Activated naive CD8-positive, alpha-beta T cell treated with anti-CD3 and anti-CD28 coated beads for 36 hours (primary cell): ENCODE measurements around the gene TAF7L. TPM values are rescaled to one million over a fixed set of nuclear protein-coding genes. Genes with fewer than 3 reads are reported as not detected.

Experiments
- DNase-seq: peaks from one replicate; pipeline ENCODE4 v3.0.0; 2021
- H3K27ac Mint-ChIP-seq: one replicate; pipeline ENCODE4 v1.8.0; 2022; ENCODE audit warnings: mild to moderate bottlenecking, moderate library complexity, mixed read lengths
- H3K27me3 Mint-ChIP-seq: one replicate; pipeline ENCODE4 v1.8.0; 2022; ENCODE audit warnings: mild to moderate bottlenecking, mixed read lengths
- H3K36me3 Mint-ChIP-seq: one replicate; pipeline ENCODE4 v1.8.0; 2021; ENCODE audit warnings: mild to moderate bottlenecking, mixed read lengths
- H3K4me1 Mint-ChIP-seq: one replicate; pipeline ENCODE4 v1.8.0; 2021; ENCODE audit warnings: mixed read lengths
- H3K4me3 Mint-ChIP-seq: one replicate; pipeline ENCODE4 v1.8.0; 2022; ENCODE audit warnings: mild to moderate bottlenecking, moderate library complexity, mixed read lengths
- H3K9me3 Mint-ChIP-seq: one replicate; pipeline ENCODE4 v1.8.0; 2022; ENCODE audit warnings: mixed read lengths
- total RNA-seq, 2 experiments: library from RNA; stranded (reverse); gene quantifications; one replicate each; pipeline ENCODE4 v1.2.3, GENCODE V29; 2021

The TAF7L gene
- total RNA-seq, 2 experiments from 2014 or later = not detected

DNA sequence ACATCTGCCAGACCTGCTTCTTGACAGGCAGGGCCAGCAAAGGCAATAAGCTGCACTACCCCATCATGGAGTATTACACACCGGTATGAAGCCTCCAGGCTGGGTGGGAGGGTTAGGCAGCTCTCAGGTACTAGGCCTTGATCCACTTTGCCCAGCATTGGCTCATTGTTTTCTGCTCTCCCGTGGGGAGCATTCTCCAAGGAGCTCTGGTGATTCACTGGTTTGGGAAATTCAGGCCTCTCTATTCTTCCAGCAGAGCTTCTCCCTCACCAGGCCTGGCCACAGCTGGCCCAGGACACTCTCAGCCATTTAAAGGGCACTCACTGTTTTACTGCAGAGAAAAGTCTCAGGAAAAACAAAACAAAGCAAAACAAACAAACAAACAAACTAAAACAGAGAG, 38.5 kb downstream of the TAF7L start:
- no peak overlapping the region for H3K27ac Mint-ChIP-seq
- H3K36me3 Mint-ChIP-seq = no peaks in the 10 kb centered on the region
- H3K4me1 Mint-ChIP-seq = peaks cover 2% of the 10 kb centered on the region
- H3K27me3 Mint-ChIP-seq = no peaks in the 10 kb centered on the region
- DNase-seq = no peak
- no peaks in the 10 kb centered on the region for H3K9me3 Mint-ChIP-seq
- no peak overlapping the region for H3K4me3 Mint-ChIP-seq

- H3K36me3 Mint-ChIP-seq = no peaks in the 10 kb centered on the region
- no peak overlapping the region for H3K4me3 Mint-ChIP-seq
- no peak overlapping the region for H3K27ac Mint-ChIP-seq
- H3K9me3 Mint-ChIP-seq = no peaks in the 10 kb centered on the region
- H3K4me1 Mint-ChIP-seq = no peaks in the 10 kb centered on the region
- H3K27me3 Mint-ChIP-seq = no peaks in the 10 kb centered on the region
- no peak for DNase-seq
Measured at GRCh38 chrX:101241531-101241930, 49.6 kb downstream of the TAF7L start.

DNA sequence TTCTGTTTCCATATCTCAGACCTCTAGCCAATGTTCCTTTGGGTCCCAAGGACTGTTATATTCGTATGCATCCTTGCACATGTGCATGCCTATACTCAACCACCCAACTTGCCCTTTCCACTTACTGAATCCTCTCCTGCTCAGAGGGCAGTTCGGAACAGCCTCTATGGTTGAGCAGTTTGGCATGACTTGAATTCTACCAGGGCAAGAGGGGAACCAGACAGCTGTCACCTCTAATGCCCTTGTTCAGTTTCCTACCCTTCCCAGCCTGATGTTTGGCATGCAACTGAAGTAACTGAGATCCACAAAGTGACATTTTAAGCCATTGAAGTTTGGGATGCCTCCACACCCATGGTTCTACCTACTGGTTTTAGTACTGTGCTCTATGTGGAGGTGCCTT, 54.1 kb downstream of the TAF7L start:
- Mint-ChIP-seq H3K4me3 (no peak overlapping the region), H3K4me1 (no peaks in the 10 kb centered on the region), H3K27me3 (no peaks in the 10 kb centered on the region), H3K9me3 (no peaks in the 10 kb centered on the region), H3K27ac (no peak overlapping the region), H3K36me3 (no peaks in the 10 kb centered on the region)
- DNase-seq = no peak

DNA sequence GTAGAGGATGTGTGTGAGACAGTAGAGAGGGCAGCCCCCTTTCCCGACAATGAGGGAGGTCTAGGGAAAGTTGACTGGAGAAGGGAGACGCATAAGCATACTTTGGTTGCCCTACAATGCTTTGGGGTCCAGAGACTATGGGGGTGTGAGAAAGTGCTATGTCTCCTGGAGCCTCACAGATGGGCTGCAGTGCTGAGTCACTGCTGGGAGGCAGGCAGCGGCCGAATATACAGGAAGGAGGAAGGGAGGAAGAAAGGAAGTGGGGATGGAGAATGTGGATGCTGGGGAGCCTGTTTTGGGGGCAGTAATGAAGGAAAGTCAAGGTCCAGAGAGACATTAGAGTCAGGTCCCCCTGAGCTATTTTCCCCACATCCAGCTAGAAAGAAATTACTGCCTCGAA, 58.8 kb downstream of the TAF7L start:
- Mint-ChIP-seq H3K9me3 (no peaks in the 10 kb centered on the region), H3K36me3 (no peaks in the 10 kb centered on the region), H3K4me3 (no peak overlapping the region), H3K4me1 (no peaks in the 10 kb centered on the region), H3K27ac (no peak overlapping the region), H3K27me3 (no peaks in the 10 kb centered on the region)
- no peak for DNase-seq

DNA sequence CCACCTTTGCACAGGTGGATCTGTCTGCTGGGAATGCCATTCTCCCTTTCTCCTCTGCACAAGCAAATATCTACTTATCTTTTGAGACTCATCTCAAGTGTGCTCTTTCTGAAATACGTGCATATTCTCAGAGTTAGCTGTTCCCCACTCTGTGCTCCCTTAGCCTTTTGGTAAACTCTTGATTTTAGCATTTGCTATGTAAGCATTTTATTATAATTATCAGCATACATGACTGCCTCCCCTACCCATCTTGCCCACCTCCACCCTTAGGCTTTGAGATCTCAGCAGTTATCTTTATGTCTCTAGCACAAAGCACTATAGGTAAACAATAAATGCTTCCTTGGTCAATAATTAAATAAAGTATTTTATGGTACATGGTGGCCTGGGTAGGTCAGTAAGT, 60.1 kb downstream of the TAF7L start:
- Mint-ChIP-seq H3K36me3 (no peaks in the 10 kb centered on the region), H3K27ac (no peak overlapping the region), H3K9me3 (no peaks in the 10 kb centered on the region), H3K4me3 (no peak overlapping the region), H3K4me1 (peaks cover 1% of the 10 kb centered on the region), H3K27me3 (no peaks in the 10 kb centered on the region)
- DNase-seq = no peak

- H3K9me3 Mint-ChIP-seq = no peaks in the 10 kb centered on the region
- H3K27ac Mint-ChIP-seq = no peak overlapping the region
Measured at GRCh38 chrX:101230636-101231035, 60.5 kb downstream of the TAF7L start.

DNA sequence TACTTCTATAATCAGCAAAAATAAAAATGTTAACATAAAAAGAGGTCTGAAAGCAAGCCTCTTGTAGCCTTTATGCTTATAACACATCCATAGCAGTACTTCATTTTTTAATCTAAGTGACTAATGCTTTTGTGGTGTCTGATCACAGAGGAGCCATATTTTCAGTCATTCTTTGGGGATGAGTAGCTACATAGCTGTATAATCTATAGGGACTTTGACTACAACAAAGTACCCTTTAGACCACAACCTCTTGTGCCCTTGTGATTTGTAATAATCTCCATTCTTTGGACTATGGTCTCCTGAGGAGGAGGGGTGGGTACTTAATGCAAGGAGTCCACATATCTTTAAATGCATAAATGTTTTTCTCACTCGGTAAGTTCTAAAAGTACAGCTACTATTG, 62.0 kb downstream of the TAF7L start:
- Mint-ChIP-seq H3K9me3 (no peaks in the 10 kb centered on the region), H3K4me1 (peaks cover 1% of the 10 kb centered on the region)

More at GRCh38 chrX:101230636-101231035, 60.5 kb downstream of the TAF7L start:
- Mint-ChIP-seq H3K4me3 (no peak overlapping the region), H3K27me3 (no peaks in the 10 kb centered on the region), H3K4me1 (peaks cover 1% of the 10 kb centered on the region), H3K36me3 (no peaks in the 10 kb centered on the region)
- no peak for DNase-seq

GRCh38 chrX:101223226-101223625, 67.9 kb downstream of the TAF7L start:
- Mint-ChIP-seq H3K4me3 (no peak overlapping the region), H3K27ac (no peak overlapping the region), H3K36me3 (no peaks in the 10 kb centered on the region), H3K4me1 (peaks cover 3% of the 10 kb centered on the region), H3K9me3 (no peaks in the 10 kb centered on the region), H3K27me3 (no peaks in the 10 kb centered on the region)
- no peak for DNase-seq

More for the DNA sequence above, 62.0 kb downstream of the TAF7L start:
- no peak overlapping the region for H3K4me3 Mint-ChIP-seq
- H3K27me3 Mint-ChIP-seq = no peaks in the 10 kb centered on the region
- DNase-seq = no peak
- H3K27ac Mint-ChIP-seq = no peak overlapping the region
- no peaks in the 10 kb centered on the region for H3K36me3 Mint-ChIP-seq

DNA sequence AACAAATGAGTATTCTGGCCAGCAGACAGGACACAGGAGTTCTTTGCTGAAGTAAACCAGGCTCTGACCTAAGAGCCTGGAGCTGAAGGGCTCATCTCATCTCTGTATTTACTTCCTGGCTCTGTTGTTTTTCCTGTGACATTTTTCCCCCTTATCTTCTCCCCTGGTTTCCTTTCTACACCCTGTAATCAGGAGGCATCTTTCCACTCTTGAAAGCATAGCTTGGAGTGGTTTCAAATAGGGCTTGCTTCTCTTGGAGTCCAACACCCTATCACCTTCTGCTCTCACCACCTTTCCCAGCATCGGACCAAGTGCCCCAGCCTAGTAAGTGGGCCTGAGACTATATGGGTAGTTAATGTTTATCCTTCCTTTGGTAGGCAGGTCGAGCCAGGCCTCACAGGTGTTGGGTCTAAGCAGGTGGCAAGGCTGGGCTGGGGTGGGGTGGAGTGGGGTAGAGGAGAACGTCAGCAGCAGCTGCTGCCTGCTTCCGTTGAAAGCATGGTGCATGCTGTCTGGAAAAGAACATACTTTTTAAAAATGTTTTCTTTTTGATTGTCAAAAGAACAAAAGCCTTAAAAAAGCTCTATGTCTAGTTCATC, 70.4 kb downstream of the TAF7L start:
- H3K9me3 Mint-ChIP-seq = no peaks in the 10 kb centered on the region

GRCh38 chrX:101219864-101220346, 71.2 kb downstream of the TAF7L start:
- Mint-ChIP-seq H3K27me3 (no peaks in the 10 kb centered on the region), H3K27ac (peak overlapping the region; percentile 8), H3K9me3 (no peaks in the 10 kb centered on the region), H3K36me3 (no peaks in the 10 kb centered on the region), H3K4me3 (no peak overlapping the region), H3K4me1 (peaks cover 2% of the 10 kb centered on the region)
- DNase-seq = no peak

More for the DNA sequence above, 70.4 kb downstream of the TAF7L start:
- Mint-ChIP-seq H3K27me3 (no peaks in the 10 kb centered on the region), H3K4me3 (no peak overlapping the region), H3K36me3 (no peaks in the 10 kb centered on the region), H3K4me1 (peaks cover 2% of the 10 kb centered on the region), H3K27ac (no peak overlapping the region)
- DNase-seq = no peak

DNA sequence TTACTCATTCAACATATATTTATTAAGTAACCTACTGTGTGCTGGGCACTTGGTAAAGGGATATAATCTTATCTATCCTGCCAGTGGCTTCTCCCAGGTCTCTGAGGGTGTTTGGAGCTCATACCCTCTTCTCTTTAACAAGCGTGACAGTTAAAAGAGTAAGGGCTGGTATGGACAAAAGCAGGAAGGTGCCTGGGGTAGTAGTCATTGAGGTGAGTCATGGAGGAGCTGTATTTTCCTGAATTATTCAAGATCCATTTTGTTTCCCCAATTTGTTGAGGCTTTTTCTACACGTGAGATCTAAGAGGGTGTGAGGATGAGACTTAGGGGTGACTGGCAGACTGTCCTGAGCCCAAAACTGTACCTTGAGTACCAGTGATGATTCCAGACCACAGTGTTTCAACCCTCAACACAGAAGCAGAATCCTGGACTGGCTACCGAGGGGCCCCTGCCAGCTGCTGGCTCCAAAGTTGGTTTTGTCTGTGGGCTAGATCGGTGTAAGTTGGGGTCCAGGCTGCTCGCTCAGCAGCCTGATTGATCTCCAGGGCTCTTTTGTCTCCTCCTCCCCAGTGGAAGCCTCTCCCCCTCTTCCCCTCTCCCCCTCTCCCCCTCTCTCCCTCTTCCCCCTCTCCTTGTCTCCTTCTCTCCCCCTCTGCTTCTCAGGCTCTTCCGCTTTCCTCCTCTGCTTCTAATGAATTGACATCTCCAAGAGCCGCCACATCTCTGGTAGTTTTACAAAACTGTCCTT, 71.8 kb downstream of the TAF7L start, which contains the start of gene DRP2:
Gene DRP2, plus strand, starts transcription at position 671 of the 748 bp plus-strand sequence. CDS start 11,862 bp downstream, outside the sequence.
- Mint-ChIP-seq H3K4me3 (no peak within 1 kb of the TSS), H3K27ac (peak within 1 kb of the TSS; percentile 8), H3K9me3 (no peaks in the 10 kb centered on the region), H3K36me3 (no peaks in the 10 kb centered on the region), H3K27me3 (no peaks in the 10 kb centered on the region), H3K4me1 (peaks cover 2% of the 10 kb centered on the region)
- no peak for DNase-seq

Other genes with a start within 250 kb of the TAF7L start
- 10 to 100 TPM; 19.7 to 21.2 TPM for gene TRMT2B, start 239.2 kb downstream of the TAF7L start, total RNA-seq
- not detected for gene TMEM35A, start 212.5 kb downstream of the TAF7L start, total RNA-seq
- 10 to 100 TPM; 14.4 to 14.7 TPM for gene CENPI, start 193.1 kb downstream of the TAF7L start, total RNA-seq
- under 1 TPM; 0.18 to 0.23 TPM for gene DRP2, start 71.5 kb downstream of the TAF7L start, total RNA-seq
- gene TIMM8A, start 57.4 kb upstream of the TAF7L start, total RNA-seq = 10 to 100 TPM; 36.0 to 39.8 TPM
- 1 to 10 TPM in 1 of 2 experiments, under 1 TPM in 1; 0.85 to 1.1 TPM for gene BTK, start 94.9 kb upstream of the TAF7L start, total RNA-seq
- 100 to 1,000 TPM; 329 to 361 TPM for gene RPL36A, start 99.7 kb upstream of the TAF7L start, total RNA-seq
- 10 to 100 TPM; 51.3 to 56.3 TPM for gene GLA, start 116.6 kb upstream of the TAF7L start, total RNA-seq
- 10 to 100 TPM; 19.2 to 19.3 TPM for gene HNRNPH2, start 116.9 kb upstream of the TAF7L start, total RNA-seq
- 1 to 10 TPM; 5.5 to 6.8 TPM for gene ARMCX4, start 194.1 kb upstream of the TAF7L start, total RNA-seq